Small intestine (tissue), 7 donors: ENCODE results near the gene DDX19B. TPM values are rescaled to one million over a fixed set of nuclear protein-coding genes. Genes with fewer than 3 reads are reported as not detected.

Experiments
- DNase-seq, 2 donors: peaks; one replicate each; pipeline versions ENCODE4 v3.0.0 to v3.0.0-alpha.2; 2013
- FAIRE-seq: peaks from 2 replicates; lab custom pipeline; 2012; peaks lifted over from hg19 to GRCh38; lab: Jason Lieb, UNC
- H3K27ac ChIP-seq, 3 donors: one replicate each; pipeline ENCODE4 v1.5.1; 2013; ENCODE audit warnings: low read length in 2 of 3, mild to moderate bottlenecking in 2 of 3, control low read depth in 1 of 3, inconsistent platforms in 1 of 3, low read depth in 1 of 3, moderate library complexity in 1 of 3
- H3K27me3 ChIP-seq, 3 donors: one replicate each; pipeline ENCODE4 v1.6.1; 2013; ENCODE audit warnings: low read length in 3 of 3, inconsistent platforms in 1 of 3; ENCODE audit not compliant: control insufficient read depth in 3 of 3, insufficient read depth in 3 of 3
- H3K36me3 ChIP-seq, 3 donors: one replicate each; pipeline ENCODE4 v1.6.1; 2013; ENCODE audit warnings: low read length in 3 of 3, inconsistent platforms in 1 of 3, low read depth in 1 of 3, mild to moderate bottlenecking in 1 of 3, moderate library complexity in 1 of 3; ENCODE audit not compliant: control insufficient read depth in 3 of 3, insufficient read depth in 2 of 3
- H3K4me1 ChIP-seq, 3 donors: one replicate each; pipeline ENCODE4 v1.6.1; 2013; ENCODE audit warnings: low read length in 2 of 3, inconsistent platforms in 1 of 3, low read depth in 1 of 3, mild to moderate bottlenecking in 1 of 3, moderate library complexity in 1 of 3; ENCODE audit not compliant: control insufficient read depth in 3 of 3, insufficient read depth in 2 of 3
- H3K4me3 ChIP-seq, 3 donors: one replicate each; pipeline ENCODE4 v1.5.1; 2013; ENCODE audit warnings: low read length in 3 of 3, control low read depth in 1 of 3, inconsistent platforms in 1 of 3, low read depth in 1 of 3, mild to moderate bottlenecking in 1 of 3, moderate library complexity in 1 of 3
- H3K9me3 ChIP-seq, 2 donors: one replicate each; pipeline ENCODE4 v1.6.1; 2013; ENCODE audit warnings: low read depth in 1 of 2, low read length in 1 of 2; ENCODE audit not compliant: control insufficient read depth in 2 of 2, insufficient read depth in 1 of 2
- WGBS, 3 donors: extraction: QIAGEN DNeasy Blood & Tissue Kit; methylation state at CpG; one replicate each; pipeline ENCODE4 v1.1.7; 2013; 5-methylcytosine and 5-hydroxymethylcytosine counted together
- polyA plus RNA-seq, 4 donors: library from polyadenylated mRNA; stranded (reverse) in 3 of 4; unstranded in 1 of 4; fragments of 200-250 nt in 3 of 4; fragments of 120-200 nt in 1 of 4; gene quantifications; one replicate each; pipeline versions ENCODE4 v1.2.1 to v1.2.3, GENCODE V29; 2013
- donor health status: healthy with polysubstance abuse.
- donor health status: control.
- donor health status: control.
- donor health status: Bipolar disorder and iron deficiency.
- donor health status: healthy.

Gene DDX19B
- polyA plus RNA-seq, 4 donors: 21.3 to 28.9 (median 27.7) TPM

DNA sequence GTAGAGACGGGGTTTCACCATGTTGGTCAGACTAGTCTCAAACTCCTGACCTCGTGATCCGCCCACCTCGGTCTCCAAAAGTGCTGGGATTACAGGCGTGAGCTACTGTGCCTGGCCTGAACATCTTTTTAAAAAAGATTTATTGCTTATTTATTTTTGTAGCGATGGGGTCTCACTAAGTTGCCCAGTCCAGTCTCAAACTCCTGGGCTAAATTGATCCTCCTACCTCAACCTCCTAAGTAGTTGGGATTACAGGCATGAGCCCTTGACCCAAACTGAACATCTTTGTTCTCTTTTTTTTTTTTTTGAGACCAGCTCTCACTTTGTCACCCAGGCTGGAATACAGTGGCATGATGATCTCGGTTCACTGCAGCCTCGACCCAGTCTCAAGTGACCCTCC, 75.2 kb downstream of the DDX19B start:
- 94 to 96% (median 96%) methylated on average over 8 of the region's 8 CpGs for WGBS, 3 donors
- no peak for FAIRE-seq
- no peaks in the 10 kb centered on the region for H3K9me3 ChIP-seq
- no peaks in the 10 kb centered on the region for H3K4me1 ChIP-seq
- H3K36me3 ChIP-seq: peaks cover 5 to 80% (median 13%) of the 10 kb centered on the region in 3 donors
- no peak for DNase-seq
- no peak overlapping the region for H3K4me3 ChIP-seq
- H3K27me3 ChIP-seq: no peaks in the 10 kb centered on the region
- H3K27ac ChIP-seq: no peak overlapping the region

DNA sequence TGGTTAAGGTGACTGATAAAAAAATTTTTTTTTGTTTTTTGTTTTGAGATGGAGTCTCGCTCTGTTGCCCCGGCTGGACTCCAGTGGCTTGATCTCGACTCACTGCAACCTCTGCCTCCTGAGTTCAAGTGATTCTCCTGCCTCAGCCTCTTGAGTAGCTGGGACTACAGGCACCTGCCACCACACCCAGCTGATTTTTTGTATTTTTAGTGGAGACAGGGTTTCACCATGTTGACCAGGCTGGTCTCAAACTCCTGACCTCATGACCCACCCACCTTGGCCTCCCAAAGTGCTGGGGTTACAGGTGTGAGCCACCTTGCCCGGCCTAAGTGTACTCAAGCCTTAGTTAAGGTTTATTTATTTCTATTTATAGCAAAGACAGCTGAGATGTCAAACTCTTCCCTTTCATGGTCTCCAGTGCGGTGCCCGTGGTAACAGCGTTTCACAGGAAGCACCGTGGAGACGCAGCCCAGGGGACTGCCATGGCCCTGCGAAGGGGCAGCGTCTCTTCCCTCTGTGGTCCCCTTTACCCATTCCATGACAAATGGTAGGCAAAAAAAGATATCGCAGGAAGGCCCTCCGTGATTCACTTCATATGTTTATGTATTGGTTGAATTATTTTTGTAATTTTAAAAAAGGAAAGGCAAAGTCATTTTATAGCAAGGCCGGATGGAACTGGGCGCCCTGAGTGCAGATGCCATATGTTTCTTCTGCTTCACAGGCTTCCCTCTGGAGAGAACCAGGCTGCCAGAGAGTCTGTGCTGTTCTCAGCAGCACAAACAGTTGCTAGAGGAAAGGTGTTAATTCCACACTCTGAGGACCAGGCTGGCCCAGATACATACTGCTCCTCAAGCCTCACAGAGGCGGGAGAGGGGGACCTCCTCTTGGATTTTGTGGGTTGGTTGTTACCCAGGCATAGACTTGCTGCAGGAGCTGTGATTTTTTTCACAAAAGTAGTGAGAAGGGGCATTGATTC, 76.9 kb downstream of the DDX19B start:
- Histone ChIP-seq H3K4me1 (peaks cover 0 to 7% (median 0%) of the 10 kb centered on the region in 3 donors), H3K27me3 (no peaks in the 10 kb centered on the region), H3K9me3 (no peaks in the 10 kb centered on the region), H3K27ac (no peak overlapping the region), H3K4me3 (no peak overlapping the region), H3K36me3 (peaks cover 5 to 64% (median 10%) of the 10 kb centered on the region in 3 donors)
- FAIRE-seq (no peak), DNase-seq (no peak)
- WGBS, 3 donors: 87 to 92% (median 90%) methylated on average over 16 of the region's 16 CpGs

DNA sequence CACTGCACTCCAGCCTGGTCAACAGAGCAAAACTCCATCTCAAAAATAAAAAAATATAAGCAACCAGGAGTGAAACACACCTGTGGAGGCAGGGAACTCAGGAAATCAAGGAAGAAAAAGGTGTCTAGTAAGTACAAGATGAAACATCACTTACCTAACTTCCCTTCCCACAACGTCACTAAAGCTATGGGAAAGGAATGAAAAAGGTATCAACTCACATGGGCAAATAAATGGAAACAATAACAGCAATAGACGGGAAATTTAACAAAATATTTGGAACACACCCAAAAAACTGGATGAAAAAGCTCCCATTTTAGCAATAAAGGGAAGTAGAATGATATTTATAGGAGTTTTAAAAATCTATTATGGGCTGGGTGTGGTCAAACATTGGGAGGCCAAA, 78.8 kb downstream of the DDX19B start:
- H3K27me3 ChIP-seq: no peaks in the 10 kb centered on the region
- H3K4me1 ChIP-seq: peaks cover 0 to 10% (median 3%) of the 10 kb centered on the region in 3 donors
- H3K36me3 ChIP-seq: peaks cover 0 to 59% (median 0%) of the 10 kb centered on the region in 3 donors
- no peak for FAIRE-seq
- no peak overlapping the region for H3K27ac ChIP-seq
- H3K4me3 ChIP-seq: no peak overlapping the region
- 74 to 89% (median 81%) methylated on average over 2 of the region's 2 CpGs for WGBS, 3 donors
- no peak for DNase-seq
- no peaks in the 10 kb centered on the region for H3K9me3 ChIP-seq

DNA sequence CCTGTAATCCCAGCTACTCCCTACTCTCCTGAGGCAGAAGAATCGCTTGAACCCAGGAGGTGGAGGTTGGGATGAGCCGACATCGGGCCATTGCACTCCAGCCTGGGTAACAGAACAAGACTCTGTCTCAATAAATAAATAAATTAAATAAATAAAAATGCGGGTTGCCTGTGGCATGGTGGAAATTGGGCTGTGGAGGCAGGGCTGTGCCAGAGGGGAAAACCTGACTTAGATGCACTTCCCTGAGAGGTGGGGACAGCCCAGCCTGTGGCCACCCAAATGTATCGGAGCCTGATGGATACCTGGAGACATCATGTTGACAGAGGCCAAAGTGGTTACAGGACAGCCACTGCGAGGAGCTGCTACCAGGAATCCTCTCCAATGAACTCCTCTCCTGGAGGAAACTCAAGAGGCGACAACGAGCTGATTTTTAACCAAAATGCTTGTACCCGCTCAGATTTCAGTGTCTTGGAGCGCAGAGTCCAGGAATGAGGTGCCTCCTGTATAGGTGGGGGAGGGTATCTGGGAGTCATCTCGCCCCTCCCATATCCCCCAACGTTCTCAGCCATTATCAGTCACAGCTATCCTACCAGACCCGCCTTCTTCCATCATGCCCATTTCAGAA, 80.0 kb downstream of the DDX19B start:
- Histone ChIP-seq H3K4me3 (no peak overlapping the region), H3K9me3 (no peaks in the 10 kb centered on the region), H3K36me3 (peaks cover 0 to 60% (median 0%) of the 10 kb centered on the region in 3 donors), H3K27me3 (no peaks in the 10 kb centered on the region), H3K4me1 (peaks cover 0 to 10% (median 3%) of the 10 kb centered on the region in 3 donors), H3K27ac (no peak overlapping the region)
- FAIRE-seq (no peak), DNase-seq (no peak)
- 84 to 88% (median 86%) methylated on average over 13 of the region's 13 CpGs for WGBS, 3 donors

DNA sequence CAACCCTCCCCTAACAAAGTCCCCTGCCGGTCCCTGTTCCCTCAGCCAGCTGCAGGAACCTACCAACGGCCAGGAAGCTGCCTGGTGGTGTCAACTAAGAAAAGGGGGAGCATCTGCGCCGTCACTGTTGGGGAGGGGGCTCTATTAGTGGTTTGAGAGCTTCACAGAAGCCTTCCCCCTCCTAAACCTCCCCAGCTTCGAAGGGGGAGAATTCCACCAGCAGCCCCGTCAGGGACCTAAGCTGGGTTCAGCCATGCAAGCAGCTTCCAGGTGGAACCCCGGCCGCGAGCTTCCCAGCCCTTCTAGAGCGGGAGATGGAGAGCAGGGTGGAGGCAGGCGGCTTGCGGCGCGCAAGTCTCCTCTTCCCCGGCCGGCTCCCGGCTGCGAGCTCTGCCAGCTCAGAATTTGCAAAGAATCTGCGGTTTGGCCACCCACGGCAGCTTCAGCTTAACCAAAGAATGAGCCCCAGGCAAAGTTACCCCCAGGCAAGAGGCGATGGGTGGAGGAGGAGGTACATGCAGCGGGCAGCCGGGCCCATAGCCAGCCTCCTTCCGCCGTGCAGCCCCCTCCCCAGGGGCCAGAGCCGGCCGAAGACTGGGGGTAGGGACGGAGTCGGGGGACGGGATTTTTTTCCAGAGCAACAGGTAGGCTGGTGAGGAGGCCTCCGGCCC, 81.4 kb downstream of the DDX19B start:
- no peaks in the 10 kb centered on the region for H3K9me3 ChIP-seq
- H3K4me3 ChIP-seq: peak overlapping the region; percentile 58 to 92 (median 62)
- H3K36me3 ChIP-seq: peaks cover 0 to 61% (median 0%) of the 10 kb centered on the region in 3 donors
- peak; percentile 38 to 64 for DNase-seq
- H3K4me1 ChIP-seq: peaks cover 0 to 10% (median 3%) of the 10 kb centered on the region in 3 donors
- H3K27me3 ChIP-seq: no peaks in the 10 kb centered on the region
- peak overlapping the region; percentile 75 to 89 (median 81) for H3K27ac ChIP-seq
- WGBS, 3 donors: 0% methylated on average over 29 to 31 of the region's 31 CpGs
- FAIRE-seq: no peak

- peaks cover 0 to 62% (median 0%) of the 10 kb centered on the region in 3 donors for H3K36me3 ChIP-seq
- H3K4me1 ChIP-seq: peaks cover 0 to 10% (median 3%) of the 10 kb centered on the region in 3 donors
- 0 to 1% (median 0%) methylated on average over 48 to 52 of the region's 52 CpGs for WGBS, 3 donors
- H3K27me3 ChIP-seq: no peaks in the 10 kb centered on the region
- peak overlapping the region; percentile 75 to 89 (median 81) for H3K27ac ChIP-seq
- peak; percentile 98 to 99 for DNase-seq
- peak overlapping the region; percentile 58 to 92 (median 69) for H3K4me3 ChIP-seq
- no peak for FAIRE-seq
- H3K9me3 ChIP-seq: no peaks in the 10 kb centered on the region
Measured at GRCh38 chr16:70380919-70381603, 82.1 kb downstream of the DDX19B start.

GRCh38 chr16:70381604-70382342, 82.8 kb downstream of the DDX19B start:
- Histone ChIP-seq H3K4me3 (peak overlapping the region; percentile 41 to 92 (median 69)), H3K27me3 (no peaks in the 10 kb centered on the region), H3K4me1 (peaks cover 0 to 10% (median 3%) of the 10 kb centered on the region in 3 donors), H3K9me3 (no peaks in the 10 kb centered on the region), H3K27ac (peak overlapping the region; percentile 63 to 73 (median 67)), H3K36me3 (peaks cover 0 to 62% (median 0%) of the 10 kb centered on the region in 3 donors)
- DNase-seq (no peak), FAIRE-seq (no peak)
- WGBS, 3 donors: 6 to 14% (median 9%) methylated on average over 44 to 47 of the region's 47 CpGs
